HepG2 (cell line): ENCODE data around the gene ZC3H4. TPM values are rescaled to one million over a fixed set of nuclear protein-coding genes. Genes with fewer than 3 reads are reported as not detected.

Source experiments
- ARID4A ChIP-seq: sonication (generic); formaldehyde crosslinking; IDR thresholded peaks from 2 replicates; pipeline ENCODE4 v1.5.0; 2020; ENCODE audit warnings: mild to moderate bottlenecking, missing genetic modification reagents, borderline replicate concordance
- ARNT ChIP-seq: fragments of 450-650 bp; IDR thresholded peaks from 2 replicates; pipeline ENCODE4 v1.6.1; 2017
- CBX1 ChIP-seq: IDR thresholded peaks from one replicate; pipeline ENCODE4 v1.6.1; 2016; ENCODE audit warnings: antibody characterized with exemption, low read depth
- CCAR2 ChIP-seq: fragments of 200-400 bp; formaldehyde crosslinking; optimal IDR thresholded peaks from 2 replicates; pipeline ENCODE3; 2018; ENCODE audit warnings: low read depth, mild to moderate bottlenecking, low read length, moderate library complexity
- CTCF ChIP-seq: sonication (generic); formaldehyde crosslinking; IDR thresholded peaks from 2 replicates; pipeline ENCODE4 v1.5.0; 2020; ENCODE audit warnings: mild to moderate bottlenecking, missing genetic modification reagents, moderate library complexity
- FOSL2 ChIP-seq: sonication (generic); formaldehyde crosslinking; IDR thresholded peaks from 2 replicates; pipeline ENCODE4 v1.4.0; 2020; ENCODE audit warnings: missing genetic modification reagents
- FOXA3 ChIP-seq: IDR thresholded peaks from 2 replicates; pipeline ENCODE4 v1.6.1; 2016; ENCODE audit warnings: missing genetic modification reagents, missing compliant biosample characterization
- GFI1 ChIP-seq: sonication (generic); formaldehyde crosslinking; IDR thresholded peaks from 2 replicates; pipeline ENCODE4 v1.5.0; 2020; ENCODE audit warnings: missing genetic modification reagents, mild to moderate bottlenecking, borderline replicate concordance
- HOXA3 ChIP-seq: sonication (generic); formaldehyde crosslinking; IDR thresholded peaks from 2 replicates; pipeline ENCODE4 v1.5.0; 2020; ENCODE audit warnings: missing genetic modification reagents
- MAF1 ChIP-seq: sonication (generic); formaldehyde crosslinking; IDR thresholded peaks from 2 replicates; pipeline ENCODE4 v1.5.0; 2020; ENCODE audit warnings: missing genetic modification reagents, borderline replicate concordance
- NCOA2 ChIP-seq: sonication (generic); formaldehyde crosslinking; IDR thresholded peaks from 2 replicates; pipeline ENCODE4 v1.8.0; 2022; ENCODE audit warnings: inconsistent platforms
- REPIN1 ChIP-seq: sonication (generic); formaldehyde crosslinking; IDR thresholded peaks from 2 replicates; pipeline ENCODE4 v1.8.0; 2022; ENCODE audit warnings: missing genetic modification reagents, low read depth, mild to moderate bottlenecking, borderline replicate concordance
- SIX4 ChIP-seq: sonication (generic); formaldehyde crosslinking; IDR thresholded peaks from 2 replicates; pipeline ENCODE4 v1.4.0; 2020; ENCODE audit warnings: missing genetic modification reagents
- XRCC5 ChIP-seq: fragments of 200-400 bp; formaldehyde crosslinking; optimal IDR thresholded peaks from 2 replicates; pipeline ENCODE3; 2017; ENCODE audit warnings: mild to moderate bottlenecking, low read length
- ZBTB4 ChIP-seq: sonication (generic); formaldehyde crosslinking; IDR thresholded peaks from 2 replicates; pipeline ENCODE4 v1.4.0; 2020; ENCODE audit warnings: missing genetic modification reagents, mild to moderate bottlenecking, borderline replicate concordance
- ZKSCAN1 ChIP-seq: fragments of 150-350 bp; IDR thresholded peaks from 2 replicates; pipeline ENCODE4 v1.6.1; 2014; ENCODE audit warnings: low read length
- ZNF512 ChIP-seq: sonication (generic); formaldehyde crosslinking; IDR thresholded peaks from 2 replicates; pipeline ENCODE4 v1.4.0; 2020; ENCODE audit warnings: mild to moderate bottlenecking, missing genetic modification reagents
- ZSCAN12 ChIP-seq: sonication (generic); formaldehyde crosslinking; IDR thresholded peaks from 2 replicates; pipeline ENCODE4 v1.9.0; 2021; ENCODE audit warnings: mild to moderate bottlenecking, missing genetic modification reagents
- polyA plus RNA-seq, 8 experiments: library from polyadenylated mRNA; depleted of rRNA in 3 of 8; stranded (reverse) in 7 of 8; unstranded in 1 of 8; fragments of >200 nt; fragmentation: Illumina TruSeq in 4 of 8; extraction: Trizol in 4 of 8; gene quantifications; 2 replicates each; pipeline versions ENCODE4 v1.2.1 to v1.2.3, GENCODE V29; 2011 to 2016; ENCODE audit warnings: low read depth in 4 of 8, missing spikeins in 1 of 8, mixed read lengths in 1 of 8; ENCODE audit not compliant: insufficient read depth in 1 of 8
- total RNA-seq, 5 experiments: library from RNA; depleted of rRNA; stranded (reverse); fragments of >200 nt; fragmentation: Illumina TruSeq; extraction: Trizol; gene quantifications; 2 replicates each; pipeline ENCODE4 v1.2.3, GENCODE V29; 2016; ENCODE audit warnings: low read depth in 1 of 5

Gene ZC3H4
- total and polyA plus RNA-seq, 2 of the 13 experiments (the other 11 are each of a cell fraction or from before 2014, with no cell fraction given) = 1.8 to 10.7 TPM

GRCh38 chr19:47094557-47095475 is 18.8 kb downstream of the ZC3H4 start (continued):
- TF ChIP-seq ZKSCAN1 (no peak), CBX1 (no peak), CCAR2 (peak; percentile 76), FOSL2 (CRISPR knock-in tag) (peak; percentile 70; the same call in 1 of the 2 replicates), FOXA3 (CRISPR knock-in tag) (no peak), ZNF512 (CRISPR knock-in tag) (no peak), HOXA3 (CRISPR knock-in tag) (peak; percentile 60; the same call in 1 of the 2 replicates), CTCF (CRISPR knock-in tag) (no peak), GFI1 (CRISPR knock-in tag) (peak; percentile 8; the same call in 1 of the 2 replicates), ZBTB4 (CRISPR knock-in tag) (peak; percentile 31; the same call in 1 of the 2 replicates), MAF1 (CRISPR knock-in tag) (no peak), ZSCAN12 (CRISPR knock-in tag) (no peak), NCOA2 (CRISPR knock-in tag) (peak; percentile 50; the same call in 1 of the 2 replicates), XRCC5 (peak; percentile 49), REPIN1 (CRISPR knock-in tag) (0 out of 2 replicates have a peak, but pooled peaks have one; percentile 60), ARID4A (0 out of 2 replicates have a peak, but pooled peaks have one; percentile 40), SIX4 (CRISPR knock-in tag) (no peak; the same call in 1 of the 2 replicates), ARNT (no peak)
